Activated T-helper 1 cell treated with anti-CD3 and anti-CD28 coated beads, Interleukin-2, amount 50 U/mL, for 16 hours (primary cell): ENCODE data around the gene FBXL5.

Experiments
- DNase-seq, 2 donors: peaks; one replicate each; pipeline ENCODE4 v3.0.0-alpha.2; 2020; ENCODE audit warnings: low read depth in 1 of 2, low spot score in 1 of 2

Gene FBXL5

DNA sequence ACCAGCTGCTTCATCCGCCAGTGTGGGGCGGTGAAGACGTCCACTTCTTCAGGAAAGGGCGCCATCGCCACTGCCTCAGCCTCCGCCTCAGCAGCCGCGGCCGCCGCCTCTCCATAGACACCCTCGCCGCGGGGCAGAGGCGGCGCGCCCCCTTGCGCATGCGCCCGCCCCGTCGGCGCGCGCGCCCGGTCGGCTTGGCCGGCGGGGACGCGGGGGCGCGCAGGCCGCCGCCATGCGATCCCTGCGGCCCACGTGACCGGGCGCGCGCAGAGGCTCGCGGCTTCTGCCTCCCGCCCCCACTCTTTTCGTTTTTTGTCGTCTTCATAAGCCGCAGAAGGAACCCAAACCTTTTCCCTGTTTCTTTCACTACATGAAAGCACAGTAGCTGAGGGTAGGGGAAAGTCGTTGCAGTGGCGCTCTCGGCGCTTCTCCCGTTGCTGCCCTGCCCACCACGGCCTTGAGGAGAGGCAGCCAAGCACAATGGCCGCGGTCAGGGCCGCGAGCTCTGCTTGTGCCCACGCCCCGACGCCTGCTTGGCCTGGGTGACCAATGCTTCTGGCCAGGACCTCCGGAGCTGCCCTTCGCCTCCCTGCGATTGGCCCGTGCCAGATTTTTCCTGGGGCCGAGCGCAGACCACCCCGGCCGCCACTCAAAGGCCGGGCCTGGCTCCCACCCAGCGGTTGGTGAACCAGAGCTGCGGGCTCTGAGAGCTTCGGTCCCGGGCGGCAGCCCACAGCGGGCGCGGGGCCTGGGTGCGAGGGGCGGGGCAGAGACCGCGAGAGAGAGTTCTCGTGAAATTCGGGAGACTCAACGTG, at the start of gene FBXL5:
TSS of gene FBXL5 (minus strand) at position 135 of the 815 bp plus-strand sequence. CDS start at position 65, 70 bp downstream.
- DNase-seq: peak; percentile 52 to 79

- no peak for DNase-seq
Measured at GRCh38 chr4:15704129-15704528, 49.0 kb upstream of the FBXL5 start.

- DNase-seq: no peak
Measured at GRCh38 chr4:15703439-15703838, 48.3 kb upstream of the FBXL5 start.

GRCh38 chr4:15702941-15703403, 47.8 kb upstream of the FBXL5 start, which contains the start of gene BST1:
Gene BST1 (plus strand): TSS chr4:15703065. CDS start chr4:15703145, 80 bp downstream.
- DNase-seq: peak; percentile 6 to 10

DNA sequence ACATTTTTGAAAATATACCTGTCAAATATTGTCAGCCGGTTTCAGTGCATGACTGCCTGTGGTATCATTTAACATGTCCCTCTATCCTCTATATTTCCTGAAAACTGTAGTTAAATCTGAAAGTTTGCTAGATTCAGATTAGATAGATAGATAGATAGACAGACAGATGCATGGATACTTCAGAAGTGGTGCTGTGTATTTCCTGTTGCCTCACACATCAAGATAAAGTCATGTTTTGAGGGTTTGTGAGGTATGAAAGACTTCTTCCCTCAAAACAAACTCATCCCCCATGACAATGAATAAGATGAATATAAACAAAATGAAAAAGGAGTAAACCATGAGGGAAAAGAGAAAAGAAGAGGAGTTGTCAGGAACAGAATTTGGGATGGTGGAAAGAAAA, 41.7 kb upstream of the FBXL5 start:
- no peak for DNase-seq

- DNase-seq: no peak
Measured at GRCh38 chr4:15695729-15696128, 40.6 kb upstream of the FBXL5 start.

DNA sequence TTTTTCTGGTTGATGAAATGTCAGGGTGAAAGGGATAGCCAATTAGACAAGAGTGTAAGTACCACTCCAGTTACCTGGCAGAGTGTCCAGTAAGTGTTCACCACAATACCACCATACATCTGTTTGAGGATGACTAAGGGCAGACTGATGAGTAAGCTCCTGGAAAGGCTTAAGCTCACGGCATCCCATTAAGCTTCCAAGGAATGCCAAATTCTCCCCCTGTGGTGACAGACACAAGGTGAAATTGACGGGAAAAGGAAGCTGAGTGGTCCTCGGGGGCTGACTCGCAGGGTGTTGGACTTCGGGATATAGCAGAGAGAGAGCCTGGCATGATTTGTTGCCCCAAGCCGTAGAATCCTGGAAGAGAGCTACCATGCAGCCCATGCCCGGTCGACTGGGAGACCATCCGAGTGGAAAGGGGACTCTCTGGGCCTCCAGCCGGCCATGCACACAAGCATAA, 40.1 kb upstream of the FBXL5 start:
- no peak for DNase-seq

GRCh38 chr4:15694431-15694830, 39.3 kb upstream of the FBXL5 start:
- no peak for DNase-seq

DNA sequence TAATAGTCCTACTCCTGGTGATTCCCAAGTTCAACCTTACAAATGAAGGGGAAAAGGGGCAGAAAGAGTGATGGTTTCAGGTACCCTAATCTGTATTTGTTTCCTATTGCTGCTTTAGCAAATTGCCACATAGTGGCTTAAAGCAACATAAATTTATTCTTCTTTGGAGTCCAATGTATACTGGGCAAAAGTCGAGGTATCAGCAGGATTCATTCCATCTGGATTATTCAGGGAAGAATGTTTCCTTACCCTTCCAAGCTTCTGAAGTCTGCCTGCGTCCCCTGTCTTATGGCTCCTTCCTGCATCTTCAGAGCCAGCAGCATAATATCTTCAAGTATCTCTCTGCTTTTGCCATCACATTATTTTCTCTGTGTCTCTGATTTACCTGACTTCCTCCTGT, 37.4 kb upstream of the FBXL5 start:
- DNase-seq: no peak

DNA sequence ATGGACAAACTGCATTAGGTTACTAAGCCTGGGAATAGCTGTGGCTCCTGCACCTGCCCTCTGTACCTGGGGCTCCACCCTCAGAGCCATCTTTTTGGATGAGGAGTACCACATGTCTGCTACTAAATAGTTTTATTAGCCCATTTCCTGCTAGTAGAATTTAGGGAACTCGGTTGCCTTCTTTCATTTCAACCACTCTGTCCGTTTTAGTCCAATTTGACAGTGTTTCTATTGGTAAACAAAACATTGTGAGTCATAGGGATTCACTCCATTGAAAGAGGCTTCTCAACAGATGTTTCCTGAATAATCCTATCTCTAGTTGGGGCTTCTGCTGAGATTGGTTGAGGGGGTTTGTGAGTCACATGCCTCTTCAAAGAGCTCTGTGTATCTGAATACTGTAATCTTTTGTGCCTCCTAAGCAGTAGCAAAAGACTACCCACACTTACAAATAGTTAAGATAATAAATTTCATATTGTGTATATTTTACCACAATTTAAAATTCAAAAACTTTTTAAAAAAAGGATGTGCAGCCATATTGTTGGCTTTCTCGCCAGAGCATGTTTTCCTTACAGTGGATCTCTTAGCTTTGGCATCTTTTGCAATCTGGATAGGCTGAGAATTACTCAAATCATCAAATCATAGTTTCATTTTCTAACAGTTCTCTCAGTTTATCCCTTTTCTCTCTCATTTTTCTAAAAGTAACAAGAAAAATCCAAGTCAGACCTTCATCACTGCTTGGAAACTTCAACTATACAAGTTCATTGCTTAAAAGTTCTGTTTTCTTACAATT, 36.4 kb upstream of the FBXL5 start:
- DNase-seq: no peak

DNA sequence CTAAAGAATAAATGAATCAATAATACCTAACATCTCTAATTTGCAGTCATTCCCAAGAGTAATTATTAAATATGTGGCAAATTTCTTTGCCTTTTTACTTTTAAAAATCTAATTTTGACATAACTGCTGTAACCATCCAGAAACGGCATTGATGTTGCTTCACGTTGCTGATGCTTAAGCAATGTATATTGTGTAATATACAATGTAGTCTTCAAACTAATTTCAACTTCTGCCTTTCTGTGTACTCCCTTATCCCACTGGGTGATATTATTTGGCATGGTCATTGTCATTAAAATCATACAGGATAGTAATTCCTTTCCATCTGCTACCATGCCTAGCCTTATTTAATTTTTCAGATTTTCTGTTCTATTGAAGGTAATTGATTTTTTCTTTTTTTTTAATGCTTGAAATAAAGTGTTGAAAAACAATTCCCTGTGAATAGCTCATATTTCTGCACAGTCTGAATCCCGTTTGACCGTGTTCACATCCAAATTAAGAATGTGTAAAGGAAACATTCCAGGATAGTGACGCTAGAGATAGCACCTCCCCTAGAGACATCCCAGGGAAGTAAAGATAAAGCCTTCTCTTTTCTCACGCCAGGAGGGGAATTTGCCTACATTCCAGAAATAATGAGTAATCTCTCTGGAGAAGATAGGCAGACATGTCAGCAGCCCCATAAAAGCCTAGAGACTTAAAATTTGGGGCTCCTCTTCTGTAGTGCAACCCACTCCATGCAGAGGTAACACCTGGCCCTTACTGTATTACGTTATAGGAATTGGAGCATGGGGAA, 35.1 kb upstream of the FBXL5 start:
- no peak for DNase-seq

- DNase-seq: no peak
Measured at GRCh38 chr4:15689540-15689939, 34.4 kb upstream of the FBXL5 start.

- no peak for DNase-seq
Measured at GRCh38 chr4:15688051-15688450, 32.9 kb upstream of the FBXL5 start.

- DNase-seq: no peak
Measured at GRCh38 chr4:15684498-15684897, 29.3 kb upstream of the FBXL5 start.

- DNase-seq: no peak
Measured at GRCh38 chr4:15683143-15683495, 28.0 kb upstream of the FBXL5 start.

DNA sequence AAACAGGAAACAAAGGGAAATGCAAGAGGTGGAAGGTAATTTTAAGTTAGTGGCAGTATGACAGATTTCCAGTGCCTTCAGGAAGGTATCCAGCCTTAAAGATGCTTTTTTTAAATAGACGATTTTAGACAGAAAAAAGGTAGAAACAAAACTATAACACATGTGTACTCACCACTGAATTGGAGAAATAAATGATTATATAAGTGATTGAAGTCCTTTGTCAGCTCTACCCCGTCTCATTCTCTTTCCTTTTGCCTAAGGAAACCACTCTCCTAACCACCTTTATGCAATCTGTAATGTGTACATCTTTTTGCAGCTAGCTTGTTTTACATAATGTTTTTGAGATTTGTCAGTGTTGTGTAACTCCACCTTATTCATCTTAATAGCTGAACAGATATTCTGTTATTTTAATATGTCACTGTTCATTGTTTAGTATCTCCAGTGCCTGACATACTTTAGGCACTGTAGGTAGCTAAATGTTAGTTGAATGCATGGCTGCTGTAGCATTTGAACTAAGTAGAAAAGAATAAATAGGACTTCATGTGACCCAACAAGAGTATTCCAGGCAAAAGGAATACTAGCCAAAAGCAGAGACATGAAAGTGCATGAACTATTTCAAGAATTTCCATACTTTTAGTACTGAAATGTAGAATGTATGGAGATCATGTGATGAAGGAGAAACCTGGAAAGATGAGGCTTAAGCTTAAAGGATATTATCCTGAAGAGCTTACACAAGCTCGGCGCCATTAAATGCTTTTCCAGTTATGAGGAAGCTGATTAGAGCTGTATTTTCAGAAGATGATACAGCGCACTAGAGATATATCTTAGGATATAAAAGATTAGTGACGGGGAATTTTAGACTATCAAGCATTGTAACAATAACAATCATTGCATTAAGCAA, 27.3 kb upstream of the FBXL5 start:
- DNase-seq: no peak

DNA sequence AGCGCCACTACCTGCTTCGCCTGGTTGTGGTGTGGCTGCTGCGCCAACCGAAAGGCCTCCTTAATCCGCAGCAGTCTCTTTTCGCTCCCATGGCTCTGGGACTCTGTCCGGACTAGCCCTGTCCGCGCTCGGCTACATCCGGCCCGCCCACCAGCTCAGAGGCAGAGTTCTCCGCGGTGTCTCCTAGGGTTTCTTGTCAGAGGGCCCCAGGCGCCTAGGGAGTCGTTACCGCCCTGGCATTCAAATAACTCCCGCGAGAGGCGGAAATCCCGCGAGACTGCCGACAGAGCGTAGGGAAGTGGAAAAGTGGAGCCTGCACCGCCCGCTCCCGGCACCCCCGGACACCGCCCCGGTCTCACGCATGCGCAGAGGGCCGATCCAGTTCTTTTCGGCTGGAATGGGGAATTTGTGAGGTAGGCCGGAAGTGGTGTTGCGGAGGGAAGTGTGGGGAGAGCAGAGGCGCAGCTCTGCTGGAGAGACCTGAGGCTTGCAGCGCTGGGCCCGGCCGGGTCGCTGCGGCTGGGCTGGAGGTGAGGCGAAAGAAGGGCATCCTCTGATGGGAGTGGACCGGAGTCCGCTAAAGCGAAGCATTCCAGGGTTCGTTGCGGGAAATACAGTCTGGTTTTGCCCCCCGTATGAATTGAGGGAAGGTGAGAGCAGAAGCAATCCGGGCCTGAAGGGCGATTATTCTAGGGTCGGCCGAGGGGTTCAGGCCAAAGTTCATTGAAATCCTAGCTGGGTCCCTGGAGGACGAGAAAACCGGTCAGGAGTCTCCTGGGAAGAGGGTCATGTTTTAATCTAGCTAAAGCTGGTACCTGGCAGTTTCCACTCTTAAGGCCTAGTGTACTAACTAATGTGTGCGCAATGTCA, 26.4 kb upstream of the FBXL5 start, which contains the start of gene FAM200B:
TSS of gene FAM200B (plus strand) at position 456 of the 870 bp plus-strand sequence. CDS start 5,151 bp downstream, outside the sequence.
- peak; percentile 93 to 98 for DNase-seq

DNA sequence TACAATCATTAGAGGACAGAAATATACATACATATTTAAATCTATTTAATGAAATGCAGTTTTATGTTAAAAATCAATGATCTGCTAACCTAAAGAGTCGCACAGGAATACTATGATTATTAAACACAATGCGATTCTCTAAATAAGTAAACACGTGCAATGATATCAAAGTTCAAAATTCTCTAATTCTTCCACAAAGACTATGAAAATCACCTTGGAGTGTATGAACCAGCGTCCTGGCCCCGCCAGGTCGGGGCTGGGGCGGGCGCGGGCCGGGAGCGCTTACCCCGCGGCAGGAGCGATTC, 25.9 kb upstream of the FBXL5 start:
- DNase-seq: no peak

DNA sequence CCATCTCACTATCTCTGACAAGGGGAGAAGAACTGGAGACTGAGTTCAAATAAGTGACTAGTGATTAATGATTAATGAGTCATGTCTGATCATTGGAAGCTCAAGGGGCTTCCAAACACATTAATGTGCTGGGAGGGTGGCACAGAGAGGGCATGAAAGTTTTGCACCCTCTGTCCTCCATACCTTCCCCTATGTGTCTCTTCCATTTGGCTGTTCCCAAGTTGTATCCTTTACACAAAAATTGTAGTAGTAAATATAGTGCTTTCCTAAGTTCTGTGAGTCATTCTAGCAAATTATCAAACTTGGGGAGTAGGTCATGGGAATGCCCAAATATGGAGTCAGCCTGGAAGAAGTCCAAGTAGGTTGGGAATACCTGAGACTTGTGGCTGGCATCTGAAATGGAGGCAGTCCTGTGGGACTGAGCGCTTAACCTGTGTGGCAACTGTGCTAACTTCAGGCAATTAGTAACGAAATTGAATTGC, 22.4 kb upstream of the FBXL5 start:
- DNase-seq: no peak
